ENCODE measurements around the gene ASPSCR1. TPM values are rescaled to one million over a fixed set of nuclear protein-coding genes. Genes with fewer than 3 reads are reported as not detected.

ASPSCR1 gene
- total RNA-seq, 1 donor, result 10.3 TPM

- Histone ChIP-seq H3K27me3 (ENCODE audit: insufficient read depth, low read length) (no peaks in the 10 kb centered on the region), H3K4me3 (ENCODE audit: low read length) (no peak overlapping the region), H3K9me3 (ENCODE audit: low read depth, low read length) (no peaks in the 10 kb centered on the region), H3K4me1 (ENCODE audit: insufficient read depth, low read length) (no peaks in the 10 kb centered on the region)
These were observed 29.2 kb downstream of the ASPSCR1 start for GRCh38 chr17:82006468-82007227.

GRCh38 chr17:82007228-82007494 lies 29.7 kb downstream of the ASPSCR1 start:
- Histone ChIP-seq H3K9me3 (ENCODE audit: low read depth, low read length) (no peaks in the 10 kb centered on the region), H3K4me1 (ENCODE audit: insufficient read depth, low read length) (no peaks in the 10 kb centered on the region), H3K27me3 (ENCODE audit: insufficient read depth, low read length) (no peaks in the 10 kb centered on the region), H3K4me3 (ENCODE audit: low read length) (no peak overlapping the region)

- no peaks in the 10 kb centered on the region for H3K27me3 ChIP-seq (ENCODE audit: insufficient read depth, low read length)
- no peaks in the 10 kb centered on the region for H3K9me3 ChIP-seq (ENCODE audit: low read depth, low read length)
- no peaks in the 10 kb centered on the region for H3K4me1 ChIP-seq (ENCODE audit: insufficient read depth, low read length)
- H3K4me3 ChIP-seq (ENCODE audit: low read length), result no peak overlapping the region
These were observed 30.2 kb downstream of the ASPSCR1 start for GRCh38 chr17:82007495-82008257.

GRCh38 chr17:82008258-82008940 lies 31.0 kb downstream of the ASPSCR1 start:
- Histone ChIP-seq H3K27me3 (ENCODE audit: insufficient read depth, low read length) (no peaks in the 10 kb centered on the region), H3K9me3 (ENCODE audit: low read depth, low read length) (no peaks in the 10 kb centered on the region), H3K4me1 (ENCODE audit: insufficient read depth, low read length) (no peaks in the 10 kb centered on the region), H3K4me3 (ENCODE audit: low read length) (no peak overlapping the region)

- no peaks in the 10 kb centered on the region for H3K4me1 ChIP-seq (ENCODE audit: insufficient read depth, low read length)
- H3K4me3 ChIP-seq (ENCODE audit: low read length), result no peak overlapping the region
- H3K9me3 ChIP-seq (ENCODE audit: low read depth, low read length), result no peaks in the 10 kb centered on the region
- H3K27me3 ChIP-seq (ENCODE audit: insufficient read depth, low read length), result no peaks in the 10 kb centered on the region
These were observed 31.5 kb downstream of the ASPSCR1 start for GRCh38 chr17:82008941-82009405.

- H3K9me3 ChIP-seq (ENCODE audit: low read depth, low read length), result no peaks in the 10 kb centered on the region
- no peaks in the 10 kb centered on the region for H3K4me1 ChIP-seq (ENCODE audit: insufficient read depth, low read length)
- no peak overlapping the region for H3K4me3 ChIP-seq (ENCODE audit: low read length)
- H3K27me3 ChIP-seq (ENCODE audit: insufficient read depth, low read length), result no peaks in the 10 kb centered on the region
These were observed 32.0 kb downstream of the ASPSCR1 start for GRCh38 chr17:82009413-82009812.

GRCh38 chr17:82010575-82011525 lies 33.4 kb downstream of the ASPSCR1 start:
- H3K27me3 ChIP-seq (ENCODE audit: insufficient read depth, low read length), result no peaks in the 10 kb centered on the region
- no peaks in the 10 kb centered on the region for H3K9me3 ChIP-seq (ENCODE audit: low read depth, low read length)
- no peaks in the 10 kb centered on the region for H3K4me1 ChIP-seq (ENCODE audit: insufficient read depth, low read length)

GRCh38 chr17:82011617-82012187 lies 34.3 kb downstream of the ASPSCR1 start:
- no peak overlapping the region for H3K4me3 ChIP-seq (ENCODE audit: low read length)
- H3K27me3 ChIP-seq (ENCODE audit: insufficient read depth, low read length), result no peaks in the 10 kb centered on the region
- no peaks in the 10 kb centered on the region for H3K9me3 ChIP-seq (ENCODE audit: low read depth, low read length)
- H3K4me1 ChIP-seq (ENCODE audit: insufficient read depth, low read length), result no peaks in the 10 kb centered on the region

More at GRCh38 chr17:82010575-82011525, 33.4 kb downstream of the ASPSCR1 start:
- H3K4me3 ChIP-seq (ENCODE audit: low read length), result no peak overlapping the region

- Histone ChIP-seq H3K4me3 (ENCODE audit: low read length) (no peak overlapping the region), H3K27me3 (ENCODE audit: insufficient read depth, low read length) (no peaks in the 10 kb centered on the region), H3K9me3 (ENCODE audit: low read depth, low read length) (no peaks in the 10 kb centered on the region), H3K4me1 (ENCODE audit: insufficient read depth, low read length) (no peaks in the 10 kb centered on the region)
These were observed 34.8 kb downstream of the ASPSCR1 start for GRCh38 chr17:82012261-82012639.

- Histone ChIP-seq H3K4me1 (ENCODE audit: insufficient read depth, low read length) (no peaks in the 10 kb centered on the region), H3K4me3 (ENCODE audit: low read length) (no peak overlapping the region), H3K27me3 (ENCODE audit: insufficient read depth, low read length) (no peaks in the 10 kb centered on the region), H3K9me3 (ENCODE audit: low read depth, low read length) (no peaks in the 10 kb centered on the region)
These were observed 35.3 kb downstream of the ASPSCR1 start for GRCh38 chr17:82012640-82013295.

- no peaks in the 10 kb centered on the region for H3K27me3 ChIP-seq (ENCODE audit: insufficient read depth, low read length)
- H3K9me3 ChIP-seq (ENCODE audit: low read depth, low read length), result no peaks in the 10 kb centered on the region
- H3K4me1 ChIP-seq (ENCODE audit: insufficient read depth, low read length), result no peaks in the 10 kb centered on the region
- H3K4me3 ChIP-seq (ENCODE audit: low read length), result no peak overlapping the region
These were observed 35.9 kb downstream of the ASPSCR1 start for GRCh38 chr17:82013341-82013740.

- no peak overlapping the region for H3K4me3 ChIP-seq (ENCODE audit: low read length)
- H3K27me3 ChIP-seq (ENCODE audit: insufficient read depth, low read length), result no peaks in the 10 kb centered on the region
- no peaks in the 10 kb centered on the region for H3K9me3 ChIP-seq (ENCODE audit: low read depth, low read length)
- no peaks in the 10 kb centered on the region for H3K4me1 ChIP-seq (ENCODE audit: insufficient read depth, low read length)
These were observed 36.4 kb downstream of the ASPSCR1 start for GRCh38 chr17:82013772-82014321.

GRCh38 chr17:82014432-82014831 lies 37.0 kb downstream of the ASPSCR1 start:
- Histone ChIP-seq H3K27me3 (ENCODE audit: insufficient read depth, low read length) (no peaks in the 10 kb centered on the region), H3K4me3 (ENCODE audit: low read length) (no peak overlapping the region), H3K9me3 (ENCODE audit: low read depth, low read length) (no peaks in the 10 kb centered on the region), H3K4me1 (ENCODE audit: insufficient read depth, low read length) (no peaks in the 10 kb centered on the region)

- Histone ChIP-seq H3K4me3 (ENCODE audit: low read length) (no peak overlapping the region), H3K27me3 (ENCODE audit: insufficient read depth, low read length) (no peaks in the 10 kb centered on the region), H3K4me1 (ENCODE audit: insufficient read depth, low read length) (no peaks in the 10 kb centered on the region), H3K9me3 (ENCODE audit: low read depth, low read length) (no peaks in the 10 kb centered on the region)
These were observed 37.5 kb downstream of the ASPSCR1 start for GRCh38 chr17:82014971-82015310.

All from mononuclear cell (primary cell).